ENCODE measurements around the gene RNF38.

DNA sequence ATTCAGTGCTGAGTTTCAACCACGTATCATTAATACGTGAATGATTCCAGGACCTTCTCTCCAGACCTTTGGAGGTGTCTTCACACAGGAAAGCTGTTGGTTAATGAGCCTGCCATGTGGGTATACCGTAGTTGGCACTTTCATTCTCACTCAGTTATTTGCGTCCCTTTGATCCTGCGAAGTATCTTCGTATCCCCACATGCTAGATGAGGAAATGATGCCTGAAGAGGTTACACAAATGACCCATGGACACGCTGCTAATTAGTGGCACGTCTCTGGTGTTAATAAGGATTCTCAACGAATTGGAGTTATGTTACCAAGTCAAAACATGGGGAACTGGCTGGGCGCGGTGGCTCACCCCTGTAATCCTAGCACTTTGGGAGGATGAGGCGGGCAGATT lies 76.1 kb downstream of the RNF38 start:
- TF ChIP-seq TCF12 (IDR thresholded peaks at IDR 0.05; ENCODE audit: low read depth) (no peak), EP300 (IDR thresholded peaks at IDR 0.05; ENCODE audit: borderline replicate concordance) (no peak), YY1 (IDR thresholded peaks at IDR 0.05; ENCODE audit: low read depth) (no peak), TAF1 (IDR thresholded peaks at IDR 0.05; ENCODE audit: low read depth) (no peak), CEBPB (IDR thresholded peaks at IDR 0.05) (no peak), USF1 (IDR thresholded peaks at IDR 0.05) (no peak), CREB1 (IDR thresholded peaks at IDR 0.05; ENCODE audit: low read depth) (no peak), EGR1 (IDR thresholded peaks at IDR 0.05) (no peak), RAD21 (IDR thresholded peaks at IDR 0.05; ENCODE audit: low read depth) (no peak)
- TF ChIP-seq, protein P1, sequence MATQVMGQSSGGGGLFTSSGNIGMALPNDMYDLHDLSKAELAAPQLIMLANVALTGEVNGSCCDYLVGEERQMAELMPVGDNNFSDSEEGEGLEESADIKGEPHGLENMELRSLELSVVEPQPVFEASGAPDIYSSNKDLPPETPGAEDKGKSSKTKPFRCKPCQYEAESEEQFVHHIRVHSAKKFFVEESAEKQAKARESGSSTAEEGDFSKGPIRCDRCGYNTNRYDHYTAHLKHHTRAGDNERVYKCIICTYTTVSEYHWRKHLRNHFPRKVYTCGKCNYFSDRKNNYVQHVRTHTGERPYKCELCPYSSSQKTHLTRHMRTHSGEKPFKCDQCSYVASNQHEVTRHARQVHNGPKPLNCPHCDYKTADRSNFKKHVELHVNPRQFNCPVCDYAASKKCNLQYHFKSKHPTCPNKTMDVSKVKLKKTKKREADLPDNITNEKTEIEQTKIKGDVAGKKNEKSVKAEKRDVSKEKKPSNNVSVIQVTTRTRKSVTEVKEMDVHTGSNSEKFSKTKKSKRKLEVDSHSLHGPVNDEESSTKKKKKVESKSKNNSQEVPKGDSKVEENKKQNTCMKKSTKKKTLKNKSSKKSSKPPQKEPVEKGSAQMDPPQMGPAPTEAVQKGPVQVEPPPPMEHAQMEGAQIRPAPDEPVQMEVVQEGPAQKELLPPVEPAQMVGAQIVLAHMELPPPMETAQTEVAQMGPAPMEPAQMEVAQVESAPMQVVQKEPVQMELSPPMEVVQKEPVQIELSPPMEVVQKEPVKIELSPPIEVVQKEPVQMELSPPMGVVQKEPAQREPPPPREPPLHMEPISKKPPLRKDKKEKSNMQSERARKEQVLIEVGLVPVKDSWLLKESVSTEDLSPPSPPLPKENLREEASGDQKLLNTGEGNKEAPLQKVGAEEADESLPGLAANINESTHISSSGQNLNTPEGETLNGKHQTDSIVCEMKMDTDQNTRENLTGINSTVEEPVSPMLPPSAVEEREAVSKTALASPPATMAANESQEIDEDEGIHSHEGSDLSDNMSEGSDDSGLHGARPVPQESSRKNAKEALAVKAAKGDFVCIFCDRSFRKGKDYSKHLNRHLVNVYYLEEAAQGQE (IDR thresholded peaks at IDR 0.05; ENCODE audit: low read depth) = no peak
